ENCODE results near the gene ABCC6. TPM values are rescaled to one million over a fixed set of nuclear protein-coding genes. Genes with fewer than 3 reads are reported as not detected.

The ABCC6 gene
- total RNA-seq, 4 donors from 2014 or later, result 1.8 to 19.4 (median 2.2) TPM

DNA sequence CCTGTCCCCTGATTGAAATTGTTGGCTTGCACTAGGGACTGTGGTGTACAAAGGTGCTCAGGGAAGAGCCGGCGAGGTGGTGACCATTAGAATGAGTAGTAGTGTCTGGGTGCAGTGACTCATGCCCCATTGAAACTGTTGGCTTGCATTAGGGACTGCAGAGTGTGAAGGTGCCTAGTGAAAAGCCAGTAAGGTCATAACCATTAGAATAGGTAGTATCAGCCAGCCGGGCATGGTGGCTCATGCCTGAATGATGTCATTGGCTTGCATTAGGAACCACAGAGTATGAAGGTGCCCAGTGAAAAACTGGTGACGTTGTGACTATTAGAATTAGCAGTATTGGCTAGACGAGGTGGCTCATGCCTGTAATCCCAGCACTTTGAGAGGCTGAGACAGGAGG lies 78.9 kb downstream of the ABCC6 start:
- TF ChIP-seq CTCF (IDR thresholded peaks at IDR 0.05; ENCODE audit: low read depth), result no peak

DNA sequence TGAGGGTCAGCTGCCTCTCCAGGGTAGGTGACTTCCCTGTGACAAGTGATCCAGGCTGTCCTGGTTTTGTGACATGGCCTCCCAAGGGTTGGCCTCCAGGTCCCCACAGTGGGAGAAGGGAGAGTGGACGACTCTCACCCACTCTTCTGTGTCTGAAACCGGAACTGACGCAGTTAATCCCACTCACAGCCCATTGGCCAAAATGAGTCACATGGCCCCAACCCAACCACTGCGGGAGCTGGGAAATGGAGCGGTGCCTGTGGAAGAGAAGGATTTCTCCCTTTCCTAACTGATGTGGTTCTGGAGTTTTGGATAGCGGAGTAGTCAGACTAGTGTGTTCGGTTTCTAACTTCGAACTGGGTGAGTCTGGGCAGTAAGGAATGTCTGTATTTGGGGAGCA lies 79.4 kb downstream of the ABCC6 start:
- TF ChIP-seq CTCF (IDR thresholded peaks at IDR 0.05; ENCODE audit: low read depth), result no peak

- no peak for TF ChIP-seq CTCF (IDR thresholded peaks at IDR 0.05; ENCODE audit: low read depth)
Observed at GRCh38 chr16:16143038-16143763, 80.1 kb downstream of the ABCC6 start.

- TF ChIP-seq CTCF (IDR thresholded peaks at IDR 0.05; ENCODE audit: low read depth), result no peak
Observed at GRCh38 chr16:16141784-16142396, 81.4 kb downstream of the ABCC6 start.

DNA sequence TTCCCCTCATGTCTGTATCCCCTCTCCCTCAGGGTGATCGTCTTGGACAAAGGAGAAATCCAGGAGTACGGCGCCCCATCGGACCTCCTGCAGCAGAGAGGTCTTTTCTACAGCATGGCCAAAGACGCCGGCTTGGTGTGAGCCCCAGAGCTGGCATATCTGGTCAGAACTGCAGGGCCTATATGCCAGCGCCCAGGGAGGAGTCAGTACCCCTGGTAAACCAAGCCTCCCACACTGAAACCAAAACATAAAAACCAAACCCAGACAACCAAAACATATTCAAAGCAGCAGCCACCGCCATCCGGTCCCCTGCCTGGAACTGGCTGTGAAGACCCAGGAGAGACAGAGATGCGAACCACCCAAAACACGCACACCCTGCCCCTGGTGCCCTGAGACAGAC lies 82.2 kb downstream of the ABCC6 start:
- no peak for TF ChIP-seq CTCF (IDR thresholded peaks at IDR 0.05; ENCODE audit: low read depth)

GRCh38 chr16:16140537-16140936 lies 82.8 kb downstream of the ABCC6 start:
- no peak for TF ChIP-seq CTCF (IDR thresholded peaks at IDR 0.05; ENCODE audit: low read depth)

- no peak for TF ChIP-seq CTCF (IDR thresholded peaks at IDR 0.05; ENCODE audit: low read depth)
Observed at GRCh38 chr16:16139806-16140205, 83.5 kb downstream of the ABCC6 start.
